ENCODE results near the gene ATP8A2.
"Not testable (repeated sequence)": the region's sequence is repeated elsewhere in the genome, so short reads cannot be mapped to it uniquely, and the experiment has no call there.

Gene ATP8A2

DNA sequence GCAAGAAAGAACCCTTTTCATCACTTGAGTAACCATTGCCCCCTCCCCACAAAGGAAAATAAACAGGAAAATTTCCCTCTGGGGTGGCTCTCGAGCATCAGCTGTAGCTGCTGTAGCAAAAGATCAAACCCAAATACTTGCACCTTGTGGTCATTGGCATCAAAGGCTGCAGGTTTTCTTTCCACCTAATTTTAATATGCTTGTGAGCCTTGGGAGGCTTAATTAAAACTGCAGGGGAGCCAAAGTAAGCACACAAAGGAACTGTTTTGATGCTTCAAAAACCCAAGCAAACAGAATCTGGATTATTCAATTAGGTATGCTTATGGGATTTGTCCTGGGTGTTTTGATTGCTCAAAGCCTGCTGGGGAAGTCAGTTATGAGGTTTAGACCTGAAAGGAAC lies 560.6 kb downstream of the ATP8A2 start:
- no peak for DNase-seq

- no peak for DNase-seq
These were observed 561.7 kb downstream of the ATP8A2 start for GRCh38 chr13:25933520-25933919.

- no peak for DNase-seq
These were observed 562.4 kb downstream of the ATP8A2 start for GRCh38 chr13:25934127-25934526.

GRCh38 chr13:25939961-25940687 lies 568.4 kb downstream of the ATP8A2 start:
- no peak for DNase-seq

DNA sequence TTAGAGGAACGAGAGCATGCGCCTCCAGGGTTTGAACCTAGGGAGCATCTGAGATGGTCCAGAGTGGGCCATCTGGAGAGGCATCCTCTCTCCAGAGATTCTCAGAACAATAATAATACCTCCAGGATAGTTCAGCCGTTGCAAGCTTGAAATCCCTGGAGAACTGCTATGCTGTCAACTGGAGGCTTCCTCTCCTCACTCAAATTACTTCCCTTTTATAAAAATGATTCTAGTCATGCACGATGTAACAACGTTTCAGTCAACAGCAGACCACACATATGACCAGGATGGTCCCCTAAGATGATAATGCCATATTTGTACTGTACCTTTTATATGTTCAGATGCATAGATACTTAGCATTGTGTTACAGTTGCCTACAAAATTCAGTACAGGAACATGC lies 571.3 kb downstream of the ATP8A2 start:
- DNase-seq: no peak

- DNase-seq: no peak
These were observed 571.9 kb downstream of the ATP8A2 start for GRCh38 chr13:25943658-25944057.

- no peak for DNase-seq
These were observed 573.8 kb downstream of the ATP8A2 start for GRCh38 chr13:25945596-25945995.

- DNase-seq: no peak
These were observed 574.5 kb downstream of the ATP8A2 start for GRCh38 chr13:25946321-25946720.

GRCh38 chr13:25948910-25949309 lies 577.1 kb downstream of the ATP8A2 start:
- DNase-seq: no peak

DNA sequence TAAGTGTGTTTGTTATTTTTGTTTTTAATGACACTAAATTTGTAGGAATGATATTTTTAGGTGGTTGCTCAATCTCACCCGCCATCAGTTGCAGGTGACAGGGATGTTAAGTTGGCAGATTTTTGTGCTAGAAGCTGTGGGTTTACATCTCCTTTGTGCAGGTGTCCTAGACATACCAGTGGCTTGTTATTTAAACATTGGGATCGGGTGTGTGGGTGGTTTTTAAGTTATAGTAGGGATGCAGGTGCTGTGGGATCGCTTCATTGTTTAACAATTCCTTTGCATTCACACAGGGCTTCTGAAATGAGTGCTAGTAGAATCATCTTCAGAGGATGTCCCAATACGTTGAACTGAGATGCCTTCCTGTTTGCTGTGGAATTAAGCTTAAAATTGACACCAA lies 580.1 kb downstream of the ATP8A2 start:
- no peak for DNase-seq

DNA sequence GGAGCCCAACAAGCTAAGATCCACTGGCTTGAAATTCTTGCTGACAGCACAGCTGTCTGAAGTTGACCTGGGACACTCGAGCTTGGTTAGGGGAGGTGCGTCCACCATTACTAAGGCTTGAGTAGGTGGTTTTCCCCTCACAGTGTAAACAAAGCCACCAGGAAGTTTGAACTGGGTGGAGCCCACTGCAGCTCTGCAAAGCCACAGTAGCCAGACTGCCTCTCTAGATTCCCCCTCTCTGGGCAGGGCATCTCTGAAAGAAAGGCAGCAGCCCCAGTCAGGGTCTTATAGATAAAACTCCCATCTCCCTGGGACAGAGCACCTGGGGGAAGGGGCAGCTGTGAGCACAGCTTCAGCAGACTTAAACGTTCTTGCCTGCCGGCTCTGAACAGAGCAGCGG lies 582.3 kb downstream of the ATP8A2 start:
- not testable (repeated sequence) for DNase-seq

DNA sequence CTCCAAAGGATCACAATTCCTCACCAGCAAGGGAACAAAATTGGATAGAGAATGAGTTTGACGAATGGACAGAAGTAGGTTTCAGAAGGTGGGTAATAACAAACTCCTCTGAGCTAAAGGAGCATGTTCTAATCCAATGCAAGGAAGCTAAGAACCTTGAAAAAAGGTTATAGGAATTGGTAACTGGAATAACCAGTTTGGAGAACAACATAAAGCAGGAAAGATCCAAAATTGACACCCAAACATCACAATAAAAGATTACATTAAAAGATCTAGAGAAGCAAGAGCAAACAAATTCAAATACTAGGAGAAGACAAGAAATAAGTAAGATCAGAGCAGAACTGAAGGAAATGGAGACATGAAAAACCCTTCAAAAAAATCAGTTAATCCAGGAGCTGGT lies 583.2 kb downstream of the ATP8A2 start:
- DNase-seq: not testable (repeated sequence)

DNA sequence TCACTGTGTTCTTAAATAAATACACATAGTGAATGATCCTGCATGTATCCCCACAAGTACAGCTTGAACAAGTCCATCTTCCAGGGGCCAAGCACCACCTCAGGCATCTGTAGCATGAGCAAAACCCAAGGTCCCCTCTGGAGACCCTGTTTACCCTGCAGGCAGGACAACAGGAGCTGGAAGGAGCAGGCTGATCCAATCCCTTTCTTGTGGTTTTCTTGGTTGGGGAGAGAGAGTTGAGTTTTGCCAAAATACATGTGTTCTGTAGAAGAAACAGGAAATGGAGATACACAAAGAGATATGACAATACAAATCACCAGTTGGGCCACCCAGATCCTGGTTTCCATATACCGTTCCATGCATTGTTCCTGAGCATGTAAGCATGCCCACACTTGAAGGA lies 587.2 kb downstream of the ATP8A2 start:
- peak; percentile 10 for DNase-seq

GRCh38 chr13:25961294-25961693 lies 589.5 kb downstream of the ATP8A2 start:
- DNase-seq: no peak

DNA sequence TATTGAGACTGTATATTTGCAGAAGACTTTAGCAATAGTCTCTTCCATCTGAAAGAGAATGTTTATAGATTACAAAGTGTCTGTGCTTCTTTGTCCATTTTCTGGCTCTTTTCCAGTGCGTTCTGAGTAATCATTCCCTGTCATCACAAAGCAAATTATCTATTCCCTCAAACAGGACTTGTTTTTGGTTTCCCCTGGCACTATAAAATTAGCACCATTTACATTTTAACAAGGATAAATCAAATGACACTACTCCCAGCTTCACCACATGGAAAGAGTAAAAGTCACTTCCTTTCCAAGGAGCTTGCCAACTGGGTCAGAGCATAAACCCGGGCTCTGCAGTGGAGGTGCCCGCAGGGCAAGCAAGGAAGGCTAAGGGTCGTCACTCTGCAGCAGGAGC lies 591.9 kb downstream of the ATP8A2 start:
- no peak for DNase-seq

- no peak for DNase-seq
These were observed 593.8 kb downstream of the ATP8A2 start for GRCh38 chr13:25965596-25965995.

DNA sequence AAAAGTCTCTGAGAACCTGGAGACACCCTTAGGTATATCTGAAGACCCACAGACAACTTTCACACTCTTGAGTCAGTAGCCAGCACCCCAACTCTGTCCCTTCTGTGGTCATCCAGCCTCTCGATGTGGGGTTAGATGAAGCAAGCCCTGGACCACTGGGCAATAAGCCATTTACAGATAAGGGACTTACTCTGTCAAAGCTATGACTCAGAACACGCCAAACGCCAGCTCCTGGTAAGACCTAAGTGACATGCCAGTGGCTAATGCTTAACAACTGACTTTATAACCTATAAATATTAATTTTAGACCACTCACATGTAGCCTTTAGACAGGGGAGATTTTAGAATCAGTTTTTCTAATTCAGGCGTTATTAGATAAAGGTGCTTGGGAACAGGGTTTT lies 594.3 kb downstream of the ATP8A2 start:
- no peak for DNase-seq

GRCh38 chr13:25967144-25967543 lies 595.4 kb downstream of the ATP8A2 start:
- no peak for DNase-seq

- DNase-seq: no peak
These were observed 599.3 kb downstream of the ATP8A2 start for GRCh38 chr13:25971047-25971446.

DNA sequence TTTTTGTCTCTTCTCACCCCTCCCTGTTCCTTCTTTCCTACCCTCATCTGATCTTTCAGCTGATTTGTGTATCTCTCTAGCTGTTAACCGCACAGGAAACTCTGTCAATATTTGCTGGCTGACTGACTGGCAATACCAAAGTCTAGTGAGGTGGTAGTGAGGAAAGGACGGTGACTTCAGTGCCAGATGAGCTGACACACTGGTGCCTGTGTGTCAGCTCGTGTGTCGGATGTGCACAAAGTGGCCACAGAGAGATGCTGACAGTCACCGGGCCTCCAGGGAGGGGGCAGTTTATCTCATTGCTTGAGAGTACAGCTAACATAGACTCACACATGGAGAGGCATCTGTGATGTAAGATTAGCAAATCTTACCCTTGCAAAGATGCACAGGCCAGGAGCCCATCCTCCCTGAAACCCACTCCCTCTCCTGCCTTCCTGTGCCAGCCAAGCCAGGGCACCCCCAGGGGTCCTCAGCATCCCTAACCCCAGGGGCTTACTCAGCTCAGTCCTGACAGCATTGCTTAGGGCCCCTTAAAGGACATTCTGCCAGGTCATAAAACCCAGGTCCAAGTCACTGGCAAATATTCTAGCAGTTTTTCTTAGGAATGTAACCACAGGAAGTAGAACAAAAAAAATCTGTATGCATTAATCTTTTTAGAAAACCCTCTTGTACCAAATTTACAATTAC lies 599.8 kb downstream of the ATP8A2 start:
- DNase-seq: peak; percentile 51

DNA sequence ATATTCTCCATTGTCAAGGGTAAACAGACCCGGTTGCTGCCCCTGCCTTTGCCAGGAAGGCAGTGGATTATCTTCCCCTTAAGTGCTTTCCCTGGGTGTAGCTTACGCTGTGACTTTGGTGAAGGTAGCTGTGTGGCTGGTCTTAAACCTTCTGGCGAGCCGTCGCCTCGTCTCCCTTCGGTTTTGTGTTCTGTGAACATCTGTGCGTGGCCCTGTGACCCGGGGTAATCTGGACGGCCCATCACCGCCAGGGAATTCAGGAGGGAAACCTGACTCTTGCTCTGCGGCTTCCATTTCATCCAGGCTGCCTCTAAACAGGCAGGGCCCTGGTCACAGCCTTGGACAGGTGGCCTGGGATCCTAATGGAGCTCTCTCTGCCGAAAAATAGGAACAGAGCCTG lies 601.3 kb downstream of the ATP8A2 start:
- DNase-seq: no peak

GRCh38 chr13:25973576-25973975 lies 601.8 kb downstream of the ATP8A2 start:
- DNase-seq: peak; percentile 45

DNA sequence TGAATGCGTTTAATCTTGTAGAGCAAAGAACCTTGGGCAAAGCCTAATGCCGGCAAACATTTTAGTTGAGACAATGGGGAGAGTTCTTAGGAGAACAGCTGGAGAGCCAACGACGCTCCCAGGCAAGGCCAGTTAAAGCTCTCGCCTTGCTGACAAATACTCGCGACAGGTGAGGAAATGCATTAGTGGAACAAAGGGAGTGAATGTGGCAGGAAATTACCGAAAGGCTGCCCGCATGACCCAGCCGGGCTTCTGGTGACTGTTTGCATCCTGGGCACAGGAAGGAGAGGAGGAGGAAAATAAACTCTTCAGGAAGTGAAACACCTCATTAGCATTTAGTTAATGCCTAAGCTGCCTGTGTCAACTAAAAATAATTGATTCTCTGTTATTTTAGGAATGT lies 605.4 kb downstream of the ATP8A2 start:
- no peak for DNase-seq

GRCh38 chr13:25977671-25978070 lies 605.9 kb downstream of the ATP8A2 start:
- DNase-seq: no peak

DNA sequence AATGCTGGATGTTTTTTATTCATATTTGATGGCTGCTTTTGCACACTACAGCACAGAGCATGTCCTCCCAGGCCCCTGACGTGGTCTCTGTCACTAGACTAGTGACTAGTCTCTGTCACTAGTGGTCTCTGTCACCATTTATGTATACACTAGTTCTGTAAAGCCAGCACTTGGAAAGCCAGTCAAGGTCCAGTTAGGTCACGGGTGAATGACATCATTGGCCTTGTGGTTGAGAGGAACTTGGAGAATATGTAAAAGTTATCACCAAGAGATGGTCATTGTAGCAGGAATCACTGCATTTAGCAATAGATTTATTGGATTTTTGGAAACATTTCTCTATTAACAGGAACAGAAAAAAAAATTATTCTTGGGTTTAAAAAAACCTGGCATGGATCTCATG lies 607.2 kb downstream of the ATP8A2 start:
- DNase-seq: no peak
